Small intestine (tissue), 16 donors: ENCODE data around the gene COG1. TPM values are rescaled to one million over a fixed set of nuclear protein-coding genes. Genes with fewer than 3 reads are reported as not detected.
"Not testable (repeated sequence)": the region's sequence is repeated elsewhere in the genome, so short reads cannot be mapped to it uniquely, and the experiment has no call there.

ENCODE experiments used
- DNase-seq, 2 donors: peaks; one replicate each; pipeline versions ENCODE4 v3.0.0 to v3.0.0-alpha.2; 2013
- FAIRE-seq: peaks from 2 replicates; lab custom pipeline; 2012; peaks lifted over from hg19 to GRCh38; lab: Jason Lieb, UNC
- H3K27ac ChIP-seq, 3 donors: one replicate each; pipeline ENCODE4 v1.5.1; 2013; ENCODE audit warnings: low read length in 2 of 3, mild to moderate bottlenecking in 2 of 3, control low read depth in 1 of 3, inconsistent platforms in 1 of 3, low read depth in 1 of 3, moderate library complexity in 1 of 3
- H3K27me3 ChIP-seq, 3 donors: one replicate each; pipeline ENCODE4 v1.6.1; 2013; ENCODE audit warnings: low read length in 3 of 3, inconsistent platforms in 1 of 3; ENCODE audit not compliant: control insufficient read depth in 3 of 3, insufficient read depth in 3 of 3
- H3K36me3 ChIP-seq, 3 donors: one replicate each; pipeline ENCODE4 v1.6.1; 2013; ENCODE audit warnings: low read length in 3 of 3, inconsistent platforms in 1 of 3, low read depth in 1 of 3, mild to moderate bottlenecking in 1 of 3, moderate library complexity in 1 of 3; ENCODE audit not compliant: control insufficient read depth in 3 of 3, insufficient read depth in 2 of 3
- H3K4me1 ChIP-seq, 3 donors: one replicate each; pipeline ENCODE4 v1.6.1; 2013; ENCODE audit warnings: low read length in 2 of 3, inconsistent platforms in 1 of 3, low read depth in 1 of 3, mild to moderate bottlenecking in 1 of 3, moderate library complexity in 1 of 3; ENCODE audit not compliant: control insufficient read depth in 3 of 3, insufficient read depth in 2 of 3
- H3K4me3 ChIP-seq, 3 donors: one replicate each; pipeline ENCODE4 v1.5.1; 2013; ENCODE audit warnings: low read length in 3 of 3, control low read depth in 1 of 3, inconsistent platforms in 1 of 3, low read depth in 1 of 3, mild to moderate bottlenecking in 1 of 3, moderate library complexity in 1 of 3
- H3K9me3 ChIP-seq, 2 donors: one replicate each; pipeline ENCODE4 v1.6.1; 2013; ENCODE audit warnings: low read depth in 1 of 2, low read length in 1 of 2; ENCODE audit not compliant: control insufficient read depth in 2 of 2, insufficient read depth in 1 of 2
- WGBS, 3 donors: extraction: QIAGEN DNeasy Blood & Tissue Kit; methylation state at CpG; one replicate each; pipeline ENCODE4 v1.1.7; 2013; 5-methylcytosine and 5-hydroxymethylcytosine counted together
- long read RNA-seq, 10 donors: transcript quantifications; one replicate each; lab custom pipeline, GENCODE V29; 2026
- polyA plus RNA-seq, 4 donors: library from polyadenylated mRNA; stranded (reverse) in 3 of 4; unstranded in 1 of 4; fragments of 200-250 nt in 3 of 4; fragments of 120-200 nt in 1 of 4; gene quantifications; one replicate each; pipeline versions ENCODE4 v1.2.1 to v1.2.3, GENCODE V29; 2013
- donor health status: healthy with polysubstance abuse.
- donor health status: control.
- donor health status: control.
- donor health status: Bipolar disorder and iron deficiency.
- donor health status: healthy.

Gene COG1
- polyA plus RNA-seq = 10 to 100 TPM in 3 of 4 donors, 1 to 10 TPM in 1; 9.2 to 30.9 (median 16.4) TPM
- long read RNA-seq, donor 1 = 0 reads
- long read RNA-seq, donor 2, partial matches to known transcripts = 8 of 8 reads
- long read RNA-seq, donor 2, other reads (novel, unspliced or antisense) = 0 of 8 reads
- long read RNA-seq, donor 3, partial matches to known transcripts = 0 of 1 reads
- long read RNA-seq, donor 3, other reads (novel, unspliced or antisense) = 0 of 1 reads
- long read RNA-seq, donor 4 = 0 reads
- long read RNA-seq, donor 5 = 0 reads
- long read RNA-seq, donor 6, partial matches to known transcripts = 0 of 2 reads
- long read RNA-seq, donor 6, other reads (novel, unspliced or antisense) = 0 of 2 reads
- long read RNA-seq, donor 7, partial matches to known transcripts = 0 of 2 reads
- long read RNA-seq, donor 7, other reads (novel, unspliced or antisense) = 0 of 2 reads
- long read RNA-seq, donor 8 = 0 reads
- long read RNA-seq, donor 9 = 0 reads
- long read RNA-seq, donor 10, transcript COG1-201 (14 exons, 3,079 nt) = major isoform, 6 of 8 reads
- long read RNA-seq, donor 10, partial matches to known transcripts = 0 of 8 reads
- long read RNA-seq, donor 10, other reads (novel, unspliced or antisense) = 0 of 8 reads

- peaks cover 0 to 21% (median 8%) of the 10 kb centered on the region in 3 donors for H3K4me1 ChIP-seq
- FAIRE-seq (no peak), DNase-seq (peak; percentile 91 to 95)
- no peaks in the 10 kb centered on the region for H3K27me3 ChIP-seq
- WGBS, 3 donors = 0 to 2% (median 1%) methylated on average over 30 to 81 of the region's 84 CpGs
- H3K4me3 ChIP-seq = peak within 1 kb of the TSS; percentile 80 to 95 (median 91)
- H3K36me3 ChIP-seq = peaks cover 3 to 22% (median 11%) of the 10 kb centered on the region in 3 donors
- H3K27ac ChIP-seq = peak within 1 kb of the TSS; percentile 78 to 99 (median 85)
- no peaks in the 10 kb centered on the region for H3K9me3 ChIP-seq
These were observed at the start of gene COG1 for GRCh38 chr17:73192894-73193701. Gene COG1, plus strand, starts transcription at chr17:73193055. Its CDS starts 15 bp downstream, at chr17:73193070.

- 83 to 86% (median 86%) methylated on average over 3 of the region's 3 CpGs for WGBS, 3 donors
- H3K27ac ChIP-seq, H3K36me3 ChIP-seq, H3K4me1 ChIP-seq, H3K4me3 ChIP-seq, H3K27me3 ChIP-seq, DNase-seq, FAIRE-seq: not testable (repeated sequence)
- H3K9me3 ChIP-seq = peaks cover 0 to 20% of the 10 kb centered on the region in 2 donors
These were observed 48.6 kb upstream of the COG1 start for GRCh38 chr17:73144209-73144608.

GRCh38 chr17:73145641-73146040, 47.2 kb upstream of the COG1 start:
- H3K9me3 ChIP-seq = peaks cover 0 to 23% of the 10 kb centered on the region in 2 donors
- no peak overlapping the region for H3K4me3 ChIP-seq
- no peaks in the 10 kb centered on the region for H3K4me1 ChIP-seq
- no peak overlapping the region for H3K27ac ChIP-seq
- WGBS, 3 donors = 74 to 85% (median 82%) methylated on average over 2 of the region's 2 CpGs
- H3K36me3 ChIP-seq = no peaks in the 10 kb centered on the region
- H3K27me3 ChIP-seq = peaks cover 0 to 3% (median 0%) of the 10 kb centered on the region in 3 donors
- no peak for FAIRE-seq
- DNase-seq = no peak

- H3K27me3 ChIP-seq, H3K4me1 ChIP-seq, H3K4me3 ChIP-seq, H3K36me3 ChIP-seq, FAIRE-seq, H3K27ac ChIP-seq, DNase-seq: not testable (repeated sequence)
- peaks cover 0 to 23% of the 10 kb centered on the region in 2 donors for H3K9me3 ChIP-seq
- WGBS, 3 donors = 54 to 94% (median 80%) methylated on average over 6 to 11 of the region's 11 CpGs
These were observed 45.1 kb upstream of the COG1 start for GRCh38 chr17:73147791-73148190.

- peaks cover 0 to 23% of the 10 kb centered on the region in 2 donors for H3K9me3 ChIP-seq
- H3K4me1 ChIP-seq = peaks cover 0 to 3% (median 0%) of the 10 kb centered on the region in 3 donors
- DNase-seq (no peak), FAIRE-seq (no peak)
- peaks cover 0 to 2% (median 0%) of the 10 kb centered on the region in 3 donors for H3K27me3 ChIP-seq
- H3K4me3 ChIP-seq = no peak overlapping the region
- H3K27ac ChIP-seq = no peak overlapping the region
- 79 to 88% (median 81%) methylated on average over 6 of the region's 6 CpGs for WGBS, 3 donors
- no peaks in the 10 kb centered on the region for H3K36me3 ChIP-seq
These were observed 44.1 kb upstream of the COG1 start for GRCh38 chr17:73148540-73149334.

- not testable (repeated sequence) for H3K36me3 ChIP-seq, H3K27me3 ChIP-seq, DNase-seq, H3K9me3 ChIP-seq, FAIRE-seq, H3K27ac ChIP-seq, H3K4me3 ChIP-seq
- H3K4me1 ChIP-seq = peaks cover 0 to 10% (median 0%) of the 10 kb centered on the region in 3 donors
- 58 to 67% (median 67%) methylated on average over 14 of the region's 14 CpGs for WGBS, 3 donors
These were observed 42.1 kb upstream of the COG1 start for GRCh38 chr17:73150622-73151300.

- Histone ChIP-seq H3K27ac (peak overlapping the region in 1 of 3 donors; percentile 52), H3K4me1 (peaks cover 0 to 21% (median 0%) of the 10 kb centered on the region in 3 donors), H3K27me3 (peaks cover 0 to 2% (median 0%) of the 10 kb centered on the region in 3 donors), H3K4me3 (no peak overlapping the region), H3K36me3 (no peaks in the 10 kb centered on the region), H3K9me3 (peaks cover 0 to 6% of the 10 kb centered on the region in 2 donors)
- 20 to 45% (median 32%) methylated on average over 9 of the region's 9 CpGs for WGBS, 3 donors
- no peak for FAIRE-seq
- DNase-seq = peak; percentile 4 to 74
These were observed 40.8 kb upstream of the COG1 start for GRCh38 chr17:73151916-73152632.
